HFF-Myc (cell line): ENCODE data around the gene ROBO1.

Source experiments
- DNase-seq: peaks from one replicate; pipeline ENCODE4 v3.0.0-alpha.2; 2011; ENCODE audit warnings: low read depth; ENCODE audit errors: extremely low read depth
- H3K4me3 ChIP-seq: replicated peaks from 2 replicates; pipeline ENCODE4 v1.5.1; 2011; ENCODE audit warnings: low read depth, mild to moderate bottlenecking, control low read depth, low read length
- CTCF ChIP-seq: IDR thresholded peaks from 2 replicates; pipeline ENCODE4 v1.5.1; 2012; ENCODE audit warnings: mild to moderate bottlenecking, low read depth, low read length, control low read depth; ENCODE audit errors: missing control alignments

Gene ROBO1

GRCh38 chr3:79109754-79110153 is 658.0 kb downstream of the ROBO1 start:
- no peak for TF ChIP-seq CTCF
- no peak for DNase-seq
- H3K4me3 ChIP-seq, result no peak overlapping the region

- TF ChIP-seq CTCF, result no peak
- DNase-seq, result no peak
- no peak overlapping the region for H3K4me3 ChIP-seq
Measured at GRCh38 chr3:79103307-79103706, 664.5 kb downstream of the ROBO1 start.

- no peak for TF ChIP-seq CTCF
- no peak overlapping the region for H3K4me3 ChIP-seq
- no peak for DNase-seq
Measured at GRCh38 chr3:79097964-79098660, 669.7 kb downstream of the ROBO1 start.

GRCh38 chr3:79094654-79095053 is 673.1 kb downstream of the ROBO1 start:
- H3K4me3 ChIP-seq, result no peak overlapping the region
- no peak for TF ChIP-seq CTCF
- DNase-seq, result no peak

GRCh38 chr3:79086514-79086913 is 681.3 kb downstream of the ROBO1 start:
- peak; percentile 75 for TF ChIP-seq CTCF
- H3K4me3 ChIP-seq, result no peak overlapping the region
- peak; percentile 65 for DNase-seq

- DNase-seq, result peak; percentile 5
- no peak overlapping the region for H3K4me3 ChIP-seq
- no peak for TF ChIP-seq CTCF
Measured at GRCh38 chr3:79085171-79085570, 682.6 kb downstream of the ROBO1 start.

- DNase-seq, result no peak
- H3K4me3 ChIP-seq, result no peak overlapping the region
- TF ChIP-seq CTCF, result no peak
Measured at GRCh38 chr3:79081335-79081734, 686.5 kb downstream of the ROBO1 start.
